HUES64 (cell line): ENCODE results near the gene PROK2.

Experiments used
- H3K27ac ChIP-seq: 2 replicates; pipeline ENCODE4 v1.7.0; 2013; ENCODE audit warnings: low read depth, low read length, inconsistent platforms
- H3K27me3 ChIP-seq: 2 replicates; pipeline ENCODE4 v1.6.1; 2013; ENCODE audit warnings: mild to moderate bottlenecking, low read length; ENCODE audit not compliant: insufficient read depth
- H3K36me3 ChIP-seq: 2 replicates; pipeline ENCODE4 v1.6.1; 2013; ENCODE audit warnings: mild to moderate bottlenecking, low read length; ENCODE audit not compliant: insufficient read depth
- H3K4me1 ChIP-seq: 2 replicates; pipeline ENCODE4 v1.6.1; 2013; ENCODE audit warnings: mild to moderate bottlenecking, low read length, moderate library complexity; ENCODE audit not compliant: insufficient read depth
- H3K4me3 ChIP-seq: 2 replicates; pipeline ENCODE4 v1.5.1; 2013; ENCODE audit warnings: mild to moderate bottlenecking, low read length, moderate library complexity
- H3K9ac ChIP-seq: 2 replicates; pipeline ENCODE4 v1.6.1; 2013; ENCODE audit warnings: mild to moderate bottlenecking, low read depth, low read length
- H3K9me3 ChIP-seq: 2 replicates; pipeline ENCODE4 v1.6.1; 2013; ENCODE audit warnings: low read depth, low read length; ENCODE audit not compliant: insufficient read depth
- WGBS: fragments of 150-250, 120-280 bp; methylation state at CpG from one replicate; pipeline ENCODE4 v1.1.7; 2013; ENCODE audit warnings: missing lambda C conversion rate; 5-methylcytosine and 5-hydroxymethylcytosine counted together

The PROK2 gene

DNA sequence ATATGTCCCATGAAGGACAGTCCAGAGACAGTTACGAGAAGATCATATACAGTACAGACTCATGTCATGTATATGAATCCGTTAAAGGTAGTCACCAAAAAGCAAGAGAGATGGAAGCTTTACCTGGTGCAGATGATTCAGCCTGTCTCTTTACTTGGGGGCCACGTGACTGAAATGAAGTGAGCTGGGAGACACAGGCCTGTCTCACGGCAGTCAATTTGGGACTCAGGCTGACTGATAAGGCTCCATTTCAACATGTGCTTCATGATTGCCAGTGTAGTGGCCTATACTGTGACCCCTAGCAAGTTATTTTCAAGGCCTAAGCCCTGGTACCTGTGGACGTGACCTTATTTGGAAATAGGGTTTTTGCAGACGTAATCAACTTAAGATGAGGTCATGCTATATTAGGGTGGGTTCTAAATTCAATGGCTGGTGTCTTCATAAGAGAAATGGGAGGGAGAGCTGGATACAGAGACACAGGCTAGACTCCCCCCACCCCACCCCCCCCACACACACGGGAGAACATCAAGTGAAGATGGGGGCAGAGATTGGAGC, 3.0 kb upstream of the PROK2 start:
- Histone ChIP-seq H3K27me3 (peaks cover 59% of the 10 kb centered on the region), H3K4me3 (no peak overlapping the region), H3K36me3 (no peaks in the 10 kb centered on the region), H3K27ac (no peak overlapping the region), H3K9ac (no peak overlapping the region), H3K4me1 (peaks cover 25% of the 10 kb centered on the region), H3K9me3 (no peaks in the 10 kb centered on the region)
- WGBS = 90% methylated on average over 6 of the region's 7 CpGs

DNA sequence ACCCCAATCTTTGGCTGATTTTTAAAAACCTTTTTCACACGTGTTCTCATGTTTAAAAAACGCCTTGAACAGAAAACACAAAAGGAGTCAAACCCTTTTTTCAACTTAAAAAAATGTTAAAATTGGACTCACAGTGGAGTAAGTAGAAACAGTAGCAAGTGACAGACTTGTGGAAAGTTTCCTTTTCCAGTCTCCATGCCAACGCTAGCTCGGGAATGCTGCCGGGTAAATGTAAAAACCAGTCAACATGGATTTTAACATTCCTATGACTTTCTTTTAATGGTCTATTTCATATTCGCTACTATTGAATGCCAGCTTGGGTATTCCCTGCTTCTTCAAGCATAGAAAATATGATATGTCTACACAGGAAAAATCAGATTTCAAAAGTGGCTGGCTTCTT, 1.6 kb upstream of the PROK2 start:
- Histone ChIP-seq H3K4me3 (no peak overlapping the region), H3K36me3 (no peaks in the 10 kb centered on the region), H3K4me1 (peaks cover 30% of the 10 kb centered on the region), H3K27ac (no peak overlapping the region), H3K27me3 (peaks cover 72% of the 10 kb centered on the region), H3K9ac (no peak overlapping the region), H3K9me3 (no peaks in the 10 kb centered on the region)
- WGBS = 68% methylated on average over 6 of the region's 6 CpGs

DNA sequence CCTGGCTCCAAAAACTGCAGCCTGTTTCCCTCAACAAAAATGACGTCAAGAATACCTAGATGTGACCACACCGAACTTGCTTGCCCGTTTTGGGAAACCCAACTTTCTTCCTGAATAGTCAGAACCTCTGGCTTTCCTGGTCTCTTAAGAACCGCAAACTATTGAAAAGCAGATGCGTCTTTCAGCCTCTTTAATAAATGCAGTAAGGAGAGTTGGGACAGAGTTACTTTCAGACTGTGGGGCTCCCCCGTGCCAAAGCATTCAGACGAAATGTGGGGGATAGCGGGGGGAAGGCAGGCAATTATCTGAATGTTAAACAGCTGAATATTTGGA, 1.2 kb upstream of the PROK2 start:
- Histone ChIP-seq H3K27ac (no peak overlapping the region), H3K4me3 (peak overlapping the region; percentile 52; the same call in 1 of the 2 replicates), H3K4me1 (peaks cover 30% of the 10 kb centered on the region), H3K9ac (no peak overlapping the region), H3K9me3 (no peaks in the 10 kb centered on the region), H3K27me3 (peaks cover 76% of the 10 kb centered on the region), H3K36me3 (no peaks in the 10 kb centered on the region)
- 43% methylated on average over 8 of the region's 8 CpGs for WGBS

DNA sequence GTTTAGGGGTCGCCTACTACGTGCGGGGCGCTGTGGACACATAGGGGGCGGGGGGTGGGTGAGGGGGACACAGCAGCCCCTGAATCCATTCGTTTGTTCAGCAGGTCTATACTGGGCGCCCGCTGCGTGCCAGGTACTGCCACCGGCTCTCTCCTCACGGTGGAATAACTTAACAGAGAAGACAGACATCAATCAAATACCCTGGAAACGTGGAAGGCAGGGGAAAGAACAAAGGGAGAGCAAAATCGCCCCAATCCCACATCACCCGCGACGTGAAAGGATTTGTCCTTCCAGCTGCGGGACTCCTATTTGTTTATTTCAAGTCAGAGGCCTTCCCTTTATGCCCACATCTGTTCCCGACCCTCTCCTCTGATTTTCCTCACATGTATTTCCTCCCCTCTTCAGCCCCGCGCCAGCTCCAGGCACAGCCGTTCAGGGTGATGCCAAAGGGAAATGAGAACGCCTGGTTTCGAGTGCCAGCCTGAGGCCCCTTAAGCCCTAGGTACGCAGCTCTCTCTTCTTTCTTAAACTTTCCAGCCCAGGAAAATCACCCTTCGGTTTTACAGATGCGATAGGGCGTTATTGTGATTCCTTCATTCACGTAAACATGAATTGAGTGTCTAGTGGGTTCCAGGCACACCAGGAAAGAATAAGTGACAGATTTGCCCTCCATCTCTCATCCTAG, 726 bp upstream of the PROK2 start:
- peaks cover 30% of the 10 kb centered on the region for H3K4me1 ChIP-seq
- H3K36me3 ChIP-seq = no peaks in the 10 kb centered on the region
- H3K9me3 ChIP-seq = no peaks in the 10 kb centered on the region
- H3K27ac ChIP-seq = no peak overlapping the region
- 24% methylated on average over 28 of the region's 28 CpGs for WGBS
- H3K4me3 ChIP-seq = peak overlapping the region; percentile 52
- no peak overlapping the region for H3K9ac ChIP-seq
- peaks cover 81% of the 10 kb centered on the region for H3K27me3 ChIP-seq

DNA sequence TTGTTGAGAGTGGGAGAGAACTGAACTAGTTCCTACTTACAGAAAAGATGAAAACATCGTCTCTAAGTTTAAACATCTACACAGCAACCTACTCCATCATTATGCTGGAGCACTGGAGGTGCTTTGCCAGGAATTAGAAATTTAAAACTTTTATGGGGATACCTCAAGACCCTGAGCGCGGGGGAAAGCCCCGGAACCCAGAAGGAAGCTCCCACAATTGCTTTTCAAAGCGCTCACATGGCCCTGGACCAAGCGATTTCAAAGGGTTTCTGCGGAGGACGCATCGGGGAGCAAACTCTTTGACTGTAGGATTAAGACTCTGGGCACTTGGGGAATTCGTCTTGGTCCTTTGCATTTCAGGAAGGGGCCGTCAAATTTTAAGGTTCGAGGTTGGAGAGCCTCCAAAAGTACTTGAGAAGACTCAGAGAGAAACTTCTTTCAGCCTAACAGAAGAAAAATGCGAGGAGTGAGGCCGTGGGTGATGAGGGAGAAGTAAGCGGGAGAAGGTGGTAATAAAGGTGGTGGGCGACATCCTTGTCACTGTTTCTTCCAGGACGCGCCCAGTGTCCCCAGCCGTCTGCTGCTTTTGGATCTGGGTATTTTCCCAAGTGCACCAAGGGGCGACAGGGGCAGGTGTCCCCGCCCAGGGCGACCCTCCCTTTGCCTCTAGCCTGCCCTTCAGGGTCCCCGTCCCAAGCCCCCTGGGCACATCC, 591 bp downstream of the PROK2 start:
- Histone ChIP-seq H3K4me3 (peak overlapping the region; percentile 52), H3K27me3 (peaks cover 83% of the 10 kb centered on the region), H3K36me3 (no peaks in the 10 kb centered on the region), H3K9ac (peak overlapping the region; percentile 45; the same call in 1 of the 2 replicates), H3K9me3 (no peaks in the 10 kb centered on the region), H3K4me1 (peaks cover 40% of the 10 kb centered on the region), H3K27ac (no peak overlapping the region)
- 5% methylated on average over 23 of the region's 23 CpGs for WGBS

DNA sequence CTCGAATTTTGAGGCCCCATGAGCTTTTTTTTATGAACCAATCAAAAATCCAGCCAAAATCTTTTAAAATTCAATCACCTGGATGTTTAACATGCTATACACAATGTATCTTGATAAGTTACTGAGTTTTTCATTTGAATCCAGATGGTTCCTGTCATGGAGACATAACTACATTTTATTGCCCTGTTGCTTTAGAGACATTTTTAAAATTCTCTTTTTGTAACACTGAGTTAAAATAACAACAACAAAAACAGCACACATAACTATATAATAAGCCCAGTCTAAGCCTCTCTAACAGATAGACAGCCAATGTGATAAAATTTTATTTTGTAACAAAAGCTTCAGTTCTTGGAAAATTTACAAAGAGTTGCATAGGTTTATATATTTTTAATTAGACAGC, 1.8 kb downstream of the PROK2 start:
- Histone ChIP-seq H3K9me3 (no peaks in the 10 kb centered on the region), H3K27me3 (peaks cover 76% of the 10 kb centered on the region), H3K27ac (no peak overlapping the region), H3K9ac (no peak overlapping the region), H3K36me3 (no peaks in the 10 kb centered on the region), H3K4me3 (no peak overlapping the region), H3K4me1 (peaks cover 46% of the 10 kb centered on the region)
- 77% methylated on average over 1 of the region's 1 CpG for WGBS

DNA sequence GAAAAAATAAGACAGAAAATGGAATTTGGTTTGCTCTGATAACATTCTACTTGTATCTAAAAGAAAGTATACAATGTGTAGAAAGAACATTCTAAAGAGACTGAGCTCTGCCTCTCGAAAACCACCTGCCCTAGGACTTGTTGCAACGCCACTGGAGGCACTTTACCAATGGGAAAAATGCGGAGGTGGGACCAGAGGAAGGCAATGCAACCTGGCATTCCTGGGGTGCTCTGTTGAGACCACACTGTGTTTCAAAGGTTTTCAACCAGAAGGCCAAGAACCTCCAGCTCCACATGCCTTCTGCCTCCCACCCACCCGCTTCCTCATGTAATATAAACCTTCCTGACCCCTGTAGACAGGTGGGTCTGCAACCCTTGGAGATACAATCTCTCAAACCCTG, 4.5 kb downstream of the PROK2 start:
- no peak overlapping the region for H3K27ac ChIP-seq
- peaks cover 50% of the 10 kb centered on the region for H3K27me3 ChIP-seq
- H3K36me3 ChIP-seq = no peaks in the 10 kb centered on the region
- WGBS = 79% methylated on average over 4 of the region's 4 CpGs
- no peak overlapping the region for H3K4me3 ChIP-seq
- H3K9ac ChIP-seq = no peak overlapping the region
- H3K9me3 ChIP-seq = no peaks in the 10 kb centered on the region
- peaks cover 35% of the 10 kb centered on the region for H3K4me1 ChIP-seq

DNA sequence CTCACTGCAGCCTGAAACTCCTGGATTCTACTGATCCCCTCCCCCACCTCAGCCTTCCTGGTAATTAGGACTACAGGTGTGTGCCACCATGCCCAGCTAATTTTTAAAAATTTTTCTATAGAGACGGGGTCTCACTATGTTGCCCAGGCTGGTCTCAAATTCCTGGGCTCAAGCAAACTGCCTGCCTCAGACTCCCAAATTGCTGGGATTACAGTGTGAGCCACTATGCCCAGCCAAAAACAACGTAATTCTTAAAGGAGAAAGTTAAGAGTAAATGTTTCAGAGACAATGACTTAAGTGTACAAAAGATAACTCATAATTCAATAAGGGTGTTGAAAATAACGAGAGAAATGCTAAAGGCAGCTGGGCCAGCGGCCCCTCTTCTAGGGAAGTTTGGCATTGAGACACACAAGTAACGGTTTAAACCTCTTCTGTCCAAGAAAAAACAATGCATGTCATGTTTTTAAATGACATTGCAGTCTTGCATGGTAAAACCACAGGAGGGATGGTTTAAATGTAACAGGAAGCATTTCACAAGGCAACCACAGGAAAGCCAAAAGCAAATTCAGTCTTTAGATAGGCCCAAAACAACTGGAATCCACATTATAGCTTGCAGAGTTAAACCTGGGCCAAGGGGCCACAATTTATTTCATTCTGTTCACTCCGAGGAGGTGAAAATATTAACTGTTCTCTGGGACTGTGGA, 5.1 kb downstream of the PROK2 start:
- H3K9ac ChIP-seq = no peak overlapping the region
- H3K9me3 ChIP-seq = no peaks in the 10 kb centered on the region
- H3K27me3 ChIP-seq = peaks cover 44% of the 10 kb centered on the region
- WGBS = 64% methylated on average over 6 of the region's 6 CpGs
- no peaks in the 10 kb centered on the region for H3K36me3 ChIP-seq
- H3K27ac ChIP-seq = peak overlapping the region; percentile 1; the same call in 1 of the 2 replicates
- H3K4me1 ChIP-seq = peaks cover 35% of the 10 kb centered on the region
- no peak overlapping the region for H3K4me3 ChIP-seq

DNA sequence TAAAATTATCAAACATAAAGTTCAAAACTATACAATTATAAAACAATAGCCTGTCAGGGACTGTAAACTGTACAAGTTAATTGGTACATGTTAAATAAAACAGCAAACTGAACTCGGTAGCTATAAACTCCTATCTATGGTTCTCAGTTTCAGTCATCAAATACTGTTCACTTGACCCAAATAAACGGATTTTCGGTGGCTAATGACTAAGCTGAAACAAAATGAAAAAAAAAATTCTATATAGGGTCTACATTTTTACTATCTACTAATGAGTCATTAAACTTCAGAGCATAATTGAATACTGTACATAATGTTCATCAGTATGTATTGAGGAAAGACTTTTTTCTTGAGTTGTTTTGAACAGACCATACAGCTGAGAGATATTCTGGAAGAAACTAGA, 6.6 kb downstream of the PROK2 start:
- H3K27ac ChIP-seq = no peak overlapping the region
- peaks cover 29% of the 10 kb centered on the region for H3K27me3 ChIP-seq
- H3K36me3 ChIP-seq = no peaks in the 10 kb centered on the region
- no peaks in the 10 kb centered on the region for H3K9me3 ChIP-seq
- no peak overlapping the region for H3K4me3 ChIP-seq
- no peak overlapping the region for H3K9ac ChIP-seq
- 90% methylated on average over 3 of the region's 3 CpGs for WGBS
- H3K4me1 ChIP-seq = peaks cover 23% of the 10 kb centered on the region

DNA sequence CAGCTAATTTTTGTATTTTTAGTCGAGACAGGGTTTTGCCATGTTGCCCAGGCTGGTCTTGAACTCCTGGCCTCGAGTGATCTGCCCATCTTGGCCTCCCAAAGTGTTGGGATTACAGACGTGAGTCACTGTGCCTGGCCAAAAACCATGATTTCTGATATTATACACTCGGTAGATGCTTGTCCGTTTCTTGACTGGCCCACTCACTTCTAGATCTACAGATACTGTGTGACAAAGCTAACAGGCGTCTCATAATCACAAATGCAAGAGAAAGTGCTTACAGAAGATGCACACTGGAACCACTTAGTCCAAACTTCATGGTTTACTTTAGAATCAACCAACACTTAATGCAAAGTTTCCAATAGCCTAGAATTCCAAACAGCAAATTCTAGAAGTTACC, 8.4 kb downstream of the PROK2 start:
- Histone ChIP-seq H3K36me3 (no peaks in the 10 kb centered on the region), H3K4me3 (no peak overlapping the region), H3K27me3 (peaks cover 11% of the 10 kb centered on the region; the same call in 1 of the 2 replicates), H3K9me3 (no peaks in the 10 kb centered on the region), H3K9ac (no peak overlapping the region), H3K4me1 (peaks cover 28% of the 10 kb centered on the region), H3K27ac (no peak overlapping the region)
- WGBS = 60% methylated on average over 6 of the region's 6 CpGs

DNA sequence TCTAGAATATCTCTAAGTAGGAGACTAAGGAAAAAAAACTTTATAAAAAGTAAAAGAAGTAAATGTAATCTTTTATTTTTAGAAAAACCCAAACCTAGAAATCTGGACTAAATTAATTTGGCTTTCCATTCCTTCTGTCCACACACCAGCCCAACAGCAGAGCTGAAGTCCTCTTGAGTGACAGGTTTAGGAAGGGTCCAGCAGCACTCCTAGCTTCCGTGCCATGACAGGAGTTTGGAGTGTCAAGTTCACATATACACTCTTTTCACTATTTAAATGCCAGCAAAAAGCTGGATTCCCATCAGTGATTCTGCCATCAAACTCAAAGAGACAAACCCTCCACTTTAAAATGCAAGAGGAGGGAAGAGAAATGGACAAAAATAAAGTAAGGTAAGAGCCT, 13.1 kb downstream of the PROK2 start:
- Histone ChIP-seq H3K4me3 (no peak overlapping the region; the same call in 1 of the 2 replicates), H3K9me3 (no peaks in the 10 kb centered on the region), H3K9ac (no peak overlapping the region), H3K27ac (no peak overlapping the region), H3K36me3 (no peaks in the 10 kb centered on the region), H3K4me1 (peaks cover 28% of the 10 kb centered on the region), H3K27me3 (no peaks in the 10 kb centered on the region)
- 76% methylated on average over 1 of the region's 1 CpG for WGBS
